Adrenal gland (tissue), 5 donors: Measurements from ENCODE around the gene HIVEP3.

Experiments used
- CTCF ChIP-seq, 6 experiments: fragments of 450-650 bp in 4 of 6; fragments of 200-600 bp in 2 of 6; sonication (generic) in 1 of 6; IDR thresholded peaks; 1 replicate in 5 of 6; 2 replicates in 1 of 6; pipeline versions ENCODE4 v1.5.1 to v1.8.0; 2016 to 2021; ENCODE audit warnings: antibody characterized with exemption in 6 of 6, mild to moderate bottlenecking in 2 of 6, moderate library complexity in 1 of 6
- POLR2A ChIP-seq, 2 donors: fragments of 450-650 bp; IDR thresholded peaks; one replicate each; pipeline ENCODE4 v1.6.1; 2017; ENCODE audit warnings: antibody characterized with exemption in 2 of 2, mild to moderate bottlenecking in 2 of 2, moderate library complexity in 1 of 2
- donor health status: DM: no; HTN: no; CAD: no.

GRCh38 chr1:41589395-41589794 is 329.3 kb downstream of the HIVEP3 start:
- no peak for TF ChIP-seq CTCF (IDR thresholded peaks at IDR 0.05)
- TF ChIP-seq POLR2A (IDR thresholded peaks at IDR 0.05): no peak
